ENCODE data around the gene GPR152. TPM values are rescaled to one million over a fixed set of nuclear protein-coding genes. Genes with fewer than 3 reads are reported as not detected.

GPR152 gene
- polyA plus RNA-seq, 2 of the 4 experiments (the other 2 are of a cell fraction): not detected

- WGBS (ENCODE audit: missing lambda C conversion rate): 93% methylated on average over 16 of the region's 21 CpGs
- no peak overlapping the region for H3K4me2 ChIP-seq
- no peaks in the 10 kb centered on the region for H3K9me3 ChIP-seq
- ATAC-seq: no peak
- H3K4me1 ChIP-seq: peaks cover 23% of the 10 kb centered on the region
- no peak for DNase-seq (ENCODE audit: low read depth in 1 of 2, low spot score in 1 of 2)
- FAIRE-seq: no peak
- H3K4me3 ChIP-seq: no peak overlapping the region
- no peak overlapping the region for H3K27ac ChIP-seq
- POLR2A ChIA-PET: interaction anchor here (1.2 to 1.6 kb wide), 2 partner anchors 13 to 27 kb away, joined by 3 to 5 read pairs; partner anchors contain the start of gene RPS6KB2
- CTCF ChIA-PET: interaction anchor here (0.8 to 1.5 kb wide), 3 partner anchors 22 to 39 kb away, joined by 4 read pairs; partner anchors contain the start of gene PPP1CA
- TF ChIP-seq REST (IDR thresholded peaks at IDR 0.05) (no peak), PBX3 (IDR thresholded peaks at IDR 0.05) (0 out of 2 replicates have a peak, but pooled peaks have one; percentile 6), RARB (CRISPR knock-in tag; IDR thresholded peaks at IDR 0.05) (no peak), USF2 (IDR thresholded peaks at IDR 0.05) (no peak), HOXB5 (CRISPR knock-in tag; IDR thresholded peaks at IDR 0.05) (no peak), BHLHE40 (IDR thresholded peaks at IDR 0.05; ENCODE audit: low read depth, low read length) (no peak), CBX2 (IDR thresholded peaks at IDR 0.05; ENCODE audit: borderline replicate concordance, low read depth) (no peak)
Measured at GRCh38 chr11:67441098-67441563, 11.4 kb downstream of the GPR152 start.

GRCh38 chr11:67440229-67441097, 12.1 kb downstream of the GPR152 start:
- POLR2A ChIA-PET: interaction anchor here (1.6 kb wide), 1 partner anchor 12 kb away, joined by 5 read pairs; the partner anchor contains the start of gene RPS6KB2
- no peak for ATAC-seq
- CTCF ChIA-PET: interaction anchor here (0.8 to 1.5 kb wide), 3 partner anchors 22 to 39 kb away, joined by 4 read pairs; partner anchors contain the start of gene PPP1CA
- TF ChIP-seq BHLHE40 (IDR thresholded peaks at IDR 0.05; ENCODE audit: low read depth, low read length) (no peak), EHF (CRISPR knock-in tag; IDR thresholded peaks at IDR 0.05) (no peak)
- H3K9me3 ChIP-seq: no peaks in the 10 kb centered on the region
- FAIRE-seq: no peak
- no peak overlapping the region for H3K4me2 ChIP-seq
- no peak for DNase-seq (ENCODE audit: low read depth in 1 of 2, low spot score in 1 of 2)
- no peak overlapping the region for H3K4me3 ChIP-seq
- H3K4me1 ChIP-seq: peaks cover 27% of the 10 kb centered on the region
- 86% methylated on average over 17 of the region's 17 CpGs for WGBS (ENCODE audit: missing lambda C conversion rate)
- no peak overlapping the region for H3K27ac ChIP-seq

GRCh38 chr11:67439321-67440228, 13.0 kb downstream of the GPR152 start:
- Histone ChIP-seq H3K4me1 (peaks cover 26% of the 10 kb centered on the region), H3K9me3 (no peaks in the 10 kb centered on the region), H3K4me2 (no peak overlapping the region), H3K4me3 (no peak overlapping the region), H3K27ac (no peak overlapping the region; a peak in 1 of 6 replicates)
- ATAC-seq (peak; percentile 30 to 66; a peak in 5 of 6 replicates), DNase-seq (ENCODE audit: low read depth in 1 of 2, low spot score in 1 of 2) (peak; percentile 53 to 68), FAIRE-seq (no peak)
- WGBS (ENCODE audit: missing lambda C conversion rate): 89% methylated on average over 27 of the region's 31 CpGs
- POLR2A ChIA-PET: interaction anchor here (1.2 to 2.8 kb wide), 4 partner anchors 11 to 38 kb away, joined by 3 to 12 read pairs (median 4); partner anchors contain the start of genes PPP1CA, RPS6KB2 and TMEM134
- CTCF ChIA-PET: interaction anchor here (0.6 to 1.6 kb wide), 9 partner anchors 10 to 54 kb away, joined by 3 to 5 read pairs (median 3); partner anchors contain the start of gene TMEM134
- peak; percentile 29; the same call in 2 of the 3 replicates for TF ChIP-seq CTCF (IDR thresholded peaks at IDR 0.05)
- no peak for TF ChIP-seq EHMT2 (IDR thresholded peaks at IDR 0.05; ENCODE audit: low read depth)
- TF ChIP-seq HEYL (CRISPR knock-in tag; IDR thresholded peaks at IDR 0.05): no peak
- TF ChIP-seq FOSB (CRISPR knock-in tag; IDR thresholded peaks at IDR 0.05): no peak
- TF ChIP-seq BCL3 (IDR thresholded peaks at IDR 0.05): no peak
- no peak for TF ChIP-seq SREBF2 (IDR thresholded peaks at IDR 0.05)
- TF ChIP-seq CHD2 (IDR thresholded peaks at IDR 0.05; ENCODE audit: low read length, partially characterized antibody): no peak
- no peak for TF ChIP-seq JUNB (IDR thresholded peaks at IDR 0.05)
- no peak for TF ChIP-seq RFX5 (IDR thresholded peaks at IDR 0.05)
- TF ChIP-seq MAFK (IDR thresholded peaks at IDR 0.05; ENCODE audit: partially characterized antibody): no peak
- TF ChIP-seq KDM5A (IDR thresholded peaks at IDR 0.05): no peak
- TF ChIP-seq KDM1A (IDR thresholded peaks at IDR 0.05; ENCODE audit: low read depth): no peak

All from A549 (cell line).